HCT116 (cell line): Measurements from ENCODE around the gene PPFIA1. TPM values are rescaled to one million over a fixed set of nuclear protein-coding genes. Genes with fewer than 3 reads are reported as not detected.

Source experiments
- ATAC-seq: fragments of 200-7000 bp; cut with Tn5 transposase; 2 replicates; pipeline ENCODE4 v1.9.1; 2020; ENCODE audit warnings: mild to moderate bottlenecking, moderate library complexity
- BruUV-seq: library from RNA; stranded (reverse); fragments of 400-500 nt; replicated peaks from 2 replicates; lab custom pipeline; 2021; lab: Mats Ljungman, UMichigan
- CTCF ChIA-PET: fragments of 300-600 bp; sonication (Branson Sonifier 250); formaldehyde crosslinking; loops from one replicate; lab custom pipeline; 2021; ENCODE audit warnings: antibody characterized with exemption; lab: Charles Lee
- POLR2A ChIA-PET: fragments of 300-600, 350-600 bp; sonication (Branson Sonifier 250); formaldehyde crosslinking; loops from one replicate; lab custom pipeline; 2021; ENCODE audit warnings: antibody characterized with exemption; lab: Charles Lee
- RAD21 ChIA-PET, 2 experiments: fragments of 300-600 bp; sonication (Branson Sonifier 250); formaldehyde crosslinking; loops; one replicate each; lab custom pipeline; 2023; ENCODE audit warnings: low total read pairs in 2 of 2; ENCODE audit not compliant: uncharacterized antibody in 2 of 2, unreplicated experiment in 2 of 2, low non-redundant PET in 1 of 2; lab: Charles Lee
- DNase-seq: peaks from one replicate; pipeline ENCODE4 v3.0.0-alpha.2; 2010; ENCODE audit warnings: low read depth, low spot score
- H2AFZ ChIP-seq: fragments of 200-600 bp; shearing (Covaris generic), sonication (generic); 2 replicates; pipeline ENCODE4 v1.6.1; 2017; ENCODE audit warnings: low read depth, mixed run types, mixed read lengths, antibody characterized with exemption, low read length; ENCODE audit not compliant: poor library complexity, severe bottlenecking
- H3K27ac ChIP-seq: 2 replicates; pipeline ENCODE4 v1.5.1; 2012; ENCODE audit warnings: low read depth, low read length
- H3K27me3 ChIP-seq: fragments of 200-600 bp; sonication (generic); 2 replicates; pipeline ENCODE4 v1.6.1; 2016; ENCODE audit warnings: mixed run types, low read length, mixed read lengths; ENCODE audit not compliant: insufficient read depth
- H3K36me3 ChIP-seq, 2 experiments: fragments of 200-500 bp in 1 of 2; fragments of 200-600 bp in 1 of 2; sonication (Bioruptor generic) in 1 of 2; sonication (generic) in 1 of 2; 2 replicates each; pipeline versions ENCODE4 v1.5.1 to v1.6.1; 2014 to 2016; ENCODE audit warnings: low read length in 2 of 2, inconsistent platforms in 1 of 2, mixed read lengths in 1 of 2, mixed run types in 1 of 2; ENCODE audit not compliant: insufficient read depth in 2 of 2, control insufficient read depth in 1 of 2
- H3K4me1 ChIP-seq, 2 experiments: fragments of 200-600 bp in 1 of 2; sonication (generic) in 1 of 2; 2 replicates each; pipeline versions ENCODE4 v1.5.1 to v1.6.1; 2012 to 2017; ENCODE audit warnings: low read length in 2 of 2, inconsistent platforms in 1 of 2, mild to moderate bottlenecking in 1 of 2, mixed read lengths in 1 of 2, mixed run types in 1 of 2, moderate library complexity in 1 of 2; ENCODE audit not compliant: insufficient read depth in 2 of 2, control insufficient read depth in 1 of 2
- H3K4me2 ChIP-seq: fragments of 200-600 bp; sonication (generic); 2 replicates; pipeline ENCODE4 v1.6.1; 2017; ENCODE audit warnings: mixed run types, low read length, mixed read lengths
- H3K4me3 ChIP-seq, 2 experiments: fragments of 200-600 bp in 1 of 2; sonication (generic) in 1 of 2; replicated peaks in 1 of 2; 2 replicates each; pipeline ENCODE4 v1.5.1; 2011 to 2016; ENCODE audit warnings: low read length in 2 of 2, control low read depth in 1 of 2, low read depth in 1 of 2, mild to moderate bottlenecking in 1 of 2, mixed read lengths in 1 of 2, mixed run types in 1 of 2
- H3K79me2 ChIP-seq: fragments of 200-600 bp; sonication (generic); 2 replicates; pipeline ENCODE4 v1.6.1; 2017; ENCODE audit warnings: mild to moderate bottlenecking, mixed run types, low read length, moderate library complexity, mixed read lengths; ENCODE audit not compliant: insufficient read depth
- H3K9ac ChIP-seq: fragments of 200-600 bp; sonication (generic); 2 replicates; pipeline ENCODE4 v1.6.1; 2016; ENCODE audit warnings: low read length, mixed read lengths
- H3K9me2 ChIP-seq: fragments of 200-600 bp; sonication (generic), shearing (Covaris generic); 2 replicates; pipeline ENCODE4 v1.6.1; 2017; ENCODE audit warnings: mixed run types, mild to moderate bottlenecking, moderate library complexity; ENCODE audit not compliant: insufficient read depth
- H3K9me3 ChIP-seq, 2 experiments: fragments of 200-500 bp in 1 of 2; fragments of 200-600 bp in 1 of 2; sonication (Bioruptor generic) in 1 of 2; sonication (generic) in 1 of 2; 2 replicates each; pipeline ENCODE4 v1.6.1; 2014 to 2017; ENCODE audit warnings: low read length in 2 of 2, mixed read lengths in 2 of 2, inconsistent platforms in 1 of 2, low read depth in 1 of 2, mild to moderate bottlenecking in 1 of 2, mixed run types in 1 of 2, moderate library complexity in 1 of 2; ENCODE audit not compliant: control insufficient read depth in 1 of 2, insufficient read depth in 1 of 2
- H4K20me1 ChIP-seq: fragments of 200-600 bp; sonication (generic), shearing (Covaris generic); 2 replicates; pipeline ENCODE4 v1.6.1; 2017; ENCODE audit warnings: mixed run types, mild to moderate bottlenecking, moderate library complexity; ENCODE audit not compliant: insufficient read depth
- ATF3 ChIP-seq: IDR thresholded peaks from 2 replicates; pipeline ENCODE4 v1.6.1; 2012
- CBX3 ChIP-seq: IDR thresholded peaks from 2 replicates; pipeline ENCODE4 v1.6.1; 2012; ENCODE audit warnings: low read depth
- CEBPB ChIP-seq: IDR thresholded peaks from 2 replicates; pipeline ENCODE4 v1.6.1; 2012; ENCODE audit warnings: low read depth
- CTCF ChIP-seq, 3 experiments: fragments of 200-600 bp in 1 of 3; sonication (generic) in 1 of 3; IDR thresholded peaks in 2 of 3; conservative IDR thresholded peaks in 1 of 3; 2 replicates each; pipeline ENCODE4 v1.5.1; 2012 to 2017; ENCODE audit warnings: low read depth in 2 of 3, low read length in 2 of 3, antibody characterized with exemption in 1 of 3, borderline replicate concordance in 1 of 3, control low read depth in 1 of 3, mild to moderate bottlenecking in 1 of 3, mixed read lengths in 1 of 3, mixed run types in 1 of 3, moderate library complexity in 1 of 3; ENCODE audit not compliant: insufficient read depth in 1 of 3
- EGR1 ChIP-seq: IDR thresholded peaks from 2 replicates; pipeline ENCODE4 v1.6.1; 2012; ENCODE audit warnings: low read depth
- ELF1 ChIP-seq: IDR thresholded peaks from 2 replicates; pipeline ENCODE4 v1.6.1; 2012; ENCODE audit warnings: low read depth, borderline replicate concordance
- EZH2phosphoT487 ChIP-seq: fragments of 200-600 bp; IDR thresholded peaks from 2 replicates; pipeline ENCODE4 v1.6.1; 2018; ENCODE audit warnings: antibody characterized with exemption, borderline replicate concordance
- JUND ChIP-seq: IDR thresholded peaks from 2 replicates; pipeline ENCODE4 v1.6.1; 2012
- POLR2AphosphoS5 ChIP-seq: IDR thresholded peaks from 2 replicates; pipeline ENCODE4 v1.6.1; 2011; ENCODE audit warnings: mild to moderate bottlenecking, low read depth, low read length, moderate library complexity
- RAD21 ChIP-seq: IDR thresholded peaks from 2 replicates; pipeline ENCODE4 v1.6.1; 2012; ENCODE audit warnings: low read depth, mild to moderate bottlenecking
- SIN3A ChIP-seq: IDR thresholded peaks from 2 replicates; pipeline ENCODE4 v1.6.1; 2012; ENCODE audit warnings: low read depth
- SP1 ChIP-seq: IDR thresholded peaks from 2 replicates; pipeline ENCODE4 v1.6.1; 2012; ENCODE audit warnings: low read depth
- TCF7L2 ChIP-seq: IDR thresholded peaks from 2 replicates; pipeline ENCODE4 v1.7.0; 2011; ENCODE audit warnings: borderline replicate concordance, inconsistent platforms; ENCODE audit not compliant: insufficient read depth, insufficient read length; ENCODE audit errors: extremely low read depth
- YY1 ChIP-seq: IDR thresholded peaks from 2 replicates; pipeline ENCODE4 v1.6.1; 2011; ENCODE audit warnings: low read length, low read depth, moderate library complexity, mild to moderate bottlenecking; ENCODE audit not compliant: insufficient replicate concordance; ENCODE audit errors: extremely low read depth
- ZBTB33 ChIP-seq: IDR thresholded peaks from 2 replicates; pipeline ENCODE4 v1.6.1; 2011; ENCODE audit warnings: mild to moderate bottlenecking, low read length, moderate library complexity; ENCODE audit not compliant: insufficient replicate concordance; ENCODE audit errors: extremely low read depth
- ZFX ChIP-seq: fragments of 450-650 bp; IDR thresholded peaks from 2 replicates; pipeline ENCODE4 v1.6.1; 2017
- ZNF274 ChIP-seq: fragments of 200-500 bp; sonication (Bioruptor generic); IDR thresholded peaks from 2 replicates; pipeline ENCODE4 v1.6.1; 2014; ENCODE audit warnings: mild to moderate bottlenecking, low read depth, low read length, inconsistent platforms
- intact Hi-C: fragments of 100-400 bp; cut with micrococcal nuclease; formaldehyde crosslinking; loops from 2 replicates; pipeline ENCODE4 v1.10.0; 2022
- total RNA-seq: library from RNA; stranded (reverse); gene quantifications from one replicate; pipeline ENCODE4 v1.2.1, GENCODE V29; 2021; ENCODE audit not compliant: unreplicated experiment
- TF ChIP-seq, protein P1 (sequence below): IDR thresholded peaks from 2 replicates; pipeline ENCODE4 v1.6.1; 2012; ENCODE audit warnings: low read depth

PPFIA1 gene
- total RNA-seq, 1 experiment from 2014 or later: 48.6 TPM

DNA sequence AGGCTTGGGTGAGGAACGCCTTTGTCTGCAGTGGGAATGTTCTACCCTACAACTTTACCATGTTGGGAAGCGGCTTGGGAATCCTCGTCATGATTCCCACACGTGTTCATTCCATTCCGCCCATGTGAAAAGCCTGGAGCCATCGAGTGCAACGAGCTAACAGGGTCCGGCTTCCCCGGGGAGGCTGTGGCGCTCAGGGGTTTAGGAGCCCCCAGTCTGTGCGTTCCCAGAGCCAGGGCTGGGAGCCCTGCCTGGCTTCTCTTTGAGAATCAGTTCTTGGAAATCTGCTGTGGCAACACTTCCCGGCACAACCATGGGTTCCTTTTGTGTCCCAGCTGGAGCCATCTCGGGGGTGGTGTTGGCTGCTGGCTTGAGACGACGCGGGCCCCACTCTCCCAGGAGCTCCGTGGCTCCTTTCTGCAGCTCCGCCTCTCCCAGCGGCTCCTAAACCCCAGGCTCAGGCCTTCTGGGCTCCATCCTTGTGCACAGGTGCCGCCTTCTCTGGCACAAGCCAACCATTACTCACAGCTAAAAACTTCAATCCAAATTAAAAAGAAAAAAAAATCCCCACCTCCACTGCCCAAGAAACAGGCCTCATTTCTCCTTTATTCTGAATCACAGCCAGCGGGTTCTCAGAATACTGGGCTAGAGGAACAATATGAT is 18.7 kb upstream of the PPFIA1 start:
- no peaks in the 10 kb centered on the region for H3K9me3 ChIP-seq
- DNase-seq (no peak), ATAC-seq (no peak)
- no peak overlapping the region for H3K9ac ChIP-seq
- no peaks in the 10 kb centered on the region for H3K36me3 ChIP-seq
- no peaks in the 10 kb centered on the region for H3K27me3 ChIP-seq
- H4K20me1 ChIP-seq: no peaks in the 10 kb centered on the region
- H3K9me2 ChIP-seq: no peaks in the 10 kb centered on the region
- intact Hi-C loops: no loop called here
- ChIA-PET POLR2A (no interaction called here), RAD21 (no interaction called here), CTCF (no interaction called here)
- no peak overlapping the region for H2AFZ ChIP-seq
- BruUV-seq: no TSS peak
- TF ChIP-seq EZH2phosphoT487 (no peak), ELF1 (no peak), CEBPB (no peak), EGR1 (no peak), ZNF274 (no peak), TCF7L2 (no peak), ZFX (no peak), SP1 (no peak), YY1 (no peak), ATF3 (no peak), JUND (no peak), CTCF (IDR thresholded peaks at IDR 0.05 in 2 of 3, conservative IDR thresholded peaks at IDR 0.05 in 1 of 3; ENCODE audit: borderline replicate concordance in 1 of 3, insufficient read depth in 1 of 3, low read depth in 2 of 3, low read length in 2 of 3) (no peak), ZBTB33 (no peak), RAD21 (no peak), SIN3A (no peak), CBX3 (no peak), POLR2AphosphoS5 (no peak)
- TF ChIP-seq, protein P1, sequence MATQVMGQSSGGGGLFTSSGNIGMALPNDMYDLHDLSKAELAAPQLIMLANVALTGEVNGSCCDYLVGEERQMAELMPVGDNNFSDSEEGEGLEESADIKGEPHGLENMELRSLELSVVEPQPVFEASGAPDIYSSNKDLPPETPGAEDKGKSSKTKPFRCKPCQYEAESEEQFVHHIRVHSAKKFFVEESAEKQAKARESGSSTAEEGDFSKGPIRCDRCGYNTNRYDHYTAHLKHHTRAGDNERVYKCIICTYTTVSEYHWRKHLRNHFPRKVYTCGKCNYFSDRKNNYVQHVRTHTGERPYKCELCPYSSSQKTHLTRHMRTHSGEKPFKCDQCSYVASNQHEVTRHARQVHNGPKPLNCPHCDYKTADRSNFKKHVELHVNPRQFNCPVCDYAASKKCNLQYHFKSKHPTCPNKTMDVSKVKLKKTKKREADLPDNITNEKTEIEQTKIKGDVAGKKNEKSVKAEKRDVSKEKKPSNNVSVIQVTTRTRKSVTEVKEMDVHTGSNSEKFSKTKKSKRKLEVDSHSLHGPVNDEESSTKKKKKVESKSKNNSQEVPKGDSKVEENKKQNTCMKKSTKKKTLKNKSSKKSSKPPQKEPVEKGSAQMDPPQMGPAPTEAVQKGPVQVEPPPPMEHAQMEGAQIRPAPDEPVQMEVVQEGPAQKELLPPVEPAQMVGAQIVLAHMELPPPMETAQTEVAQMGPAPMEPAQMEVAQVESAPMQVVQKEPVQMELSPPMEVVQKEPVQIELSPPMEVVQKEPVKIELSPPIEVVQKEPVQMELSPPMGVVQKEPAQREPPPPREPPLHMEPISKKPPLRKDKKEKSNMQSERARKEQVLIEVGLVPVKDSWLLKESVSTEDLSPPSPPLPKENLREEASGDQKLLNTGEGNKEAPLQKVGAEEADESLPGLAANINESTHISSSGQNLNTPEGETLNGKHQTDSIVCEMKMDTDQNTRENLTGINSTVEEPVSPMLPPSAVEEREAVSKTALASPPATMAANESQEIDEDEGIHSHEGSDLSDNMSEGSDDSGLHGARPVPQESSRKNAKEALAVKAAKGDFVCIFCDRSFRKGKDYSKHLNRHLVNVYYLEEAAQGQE: no peak
- H3K4me2 ChIP-seq: no peak overlapping the region
- no peak overlapping the region for H3K27ac ChIP-seq
- peaks cover 0 to 10% of the 10 kb centered on the region in 2 experiments; a peak in 2 of 4 replicates for H3K4me1 ChIP-seq
- no peaks in the 10 kb centered on the region for H3K79me2 ChIP-seq
- no peak overlapping the region for H3K4me3 ChIP-seq
